Measurements from ENCODE around the gene BCAS3.

Gene BCAS3

GRCh38 chr17:61201211-61201610 is 523.6 kb downstream of the BCAS3 start:
- Histone ChIP-seq H3K36me3 (ENCODE audit: control insufficient read depth, insufficient read depth, low read length) (no peaks in the 10 kb centered on the region), H3K9me3 (ENCODE audit: control insufficient read depth, low read length) (no peaks in the 10 kb centered on the region), H3K4me1 (ENCODE audit: control insufficient read depth, insufficient read depth, low read length, poor library complexity, severe bottlenecking) (peaks cover 15% of the 10 kb centered on the region), H3K27ac (ENCODE audit: low read depth, low read length, severe bottlenecking) (peak overlapping the region; percentile 65), H3K4me3 (ENCODE audit: extremely low read depth, insufficient read depth, low read length, poor library complexity, severe bottlenecking) (no peak overlapping the region)
- WGBS, 2 experiments (ENCODE audit: insufficient coverage in 2 of 2): 92 to 100% methylated on average over 2 of the region's 3 CpGs

GRCh38 chr17:61202564-61202963 is 524.9 kb downstream of the BCAS3 start:
- Histone ChIP-seq H3K4me1 (ENCODE audit: control insufficient read depth, insufficient read depth, low read length, poor library complexity, severe bottlenecking) (peaks cover 15% of the 10 kb centered on the region), H3K4me3 (ENCODE audit: extremely low read depth, insufficient read depth, low read length, poor library complexity, severe bottlenecking) (no peak overlapping the region), H3K9me3 (ENCODE audit: control insufficient read depth, low read length) (no peaks in the 10 kb centered on the region), H3K36me3 (ENCODE audit: control insufficient read depth, insufficient read depth, low read length) (no peaks in the 10 kb centered on the region), H3K27ac (ENCODE audit: low read depth, low read length, severe bottlenecking) (no peak overlapping the region)
- WGBS, 2 experiments (ENCODE audit: insufficient coverage in 2 of 2): 100% methylated on average over 1 of the region's 2 CpGs; no CpG with 5 or more reads in 1 of the 2 experiments

GRCh38 chr17:61203671-61204131 is 526.0 kb downstream of the BCAS3 start:
- Histone ChIP-seq H3K36me3 (ENCODE audit: control insufficient read depth, insufficient read depth, low read length) (no peaks in the 10 kb centered on the region), H3K4me3 (ENCODE audit: extremely low read depth, insufficient read depth, low read length, poor library complexity, severe bottlenecking) (no peak overlapping the region), H3K4me1 (ENCODE audit: control insufficient read depth, insufficient read depth, low read length, poor library complexity, severe bottlenecking) (peaks cover 22% of the 10 kb centered on the region), H3K27ac (ENCODE audit: low read depth, low read length, severe bottlenecking) (no peak overlapping the region), H3K9me3 (ENCODE audit: control insufficient read depth, low read length) (no peaks in the 10 kb centered on the region)
- 60 to 68% methylated on average over 6 to 7 of the region's 7 CpGs for WGBS, 2 experiments (ENCODE audit: insufficient coverage in 2 of 2)

- 86 to 96% methylated on average over 4 to 5 of the region's 5 CpGs for WGBS, 2 experiments (ENCODE audit: insufficient coverage in 2 of 2)
- Histone ChIP-seq H3K27ac (ENCODE audit: low read depth, low read length, severe bottlenecking) (no peak overlapping the region), H3K4me1 (ENCODE audit: control insufficient read depth, insufficient read depth, low read length, poor library complexity, severe bottlenecking) (peaks cover 27% of the 10 kb centered on the region), H3K36me3 (ENCODE audit: control insufficient read depth, insufficient read depth, low read length) (no peaks in the 10 kb centered on the region), H3K4me3 (ENCODE audit: extremely low read depth, insufficient read depth, low read length, poor library complexity, severe bottlenecking) (no peak overlapping the region), H3K9me3 (ENCODE audit: control insufficient read depth, low read length) (no peaks in the 10 kb centered on the region)
These were observed 526.8 kb downstream of the BCAS3 start for GRCh38 chr17:61204456-61204855.

- WGBS, 2 experiments (ENCODE audit: insufficient coverage in 2 of 2): 88 to 100% methylated on average over 2 of the region's 3 CpGs
- H3K4me1 ChIP-seq (ENCODE audit: control insufficient read depth, insufficient read depth, low read length, poor library complexity, severe bottlenecking): peaks cover 20% of the 10 kb centered on the region
- H3K9me3 ChIP-seq (ENCODE audit: control insufficient read depth, low read length): no peaks in the 10 kb centered on the region
These were observed 527.8 kb downstream of the BCAS3 start for GRCh38 chr17:61205401-61205800.

GRCh38 chr17:61205931-61206330 is 528.3 kb downstream of the BCAS3 start:
- Histone ChIP-seq H3K4me1 (ENCODE audit: control insufficient read depth, insufficient read depth, low read length, poor library complexity, severe bottlenecking) (peaks cover 14% of the 10 kb centered on the region), H3K4me3 (ENCODE audit: extremely low read depth, insufficient read depth, low read length, poor library complexity, severe bottlenecking) (no peak overlapping the region), H3K36me3 (ENCODE audit: control insufficient read depth, insufficient read depth, low read length) (no peaks in the 10 kb centered on the region), H3K9me3 (ENCODE audit: control insufficient read depth, low read length) (no peaks in the 10 kb centered on the region), H3K27ac (ENCODE audit: low read depth, low read length, severe bottlenecking) (no peak overlapping the region)
- WGBS, 2 experiments (ENCODE audit: insufficient coverage in 2 of 2): 92 to 100% methylated on average over 2 of the region's 4 CpGs

More at GRCh38 chr17:61205401-61205800, 527.8 kb downstream of the BCAS3 start:
- no peaks in the 10 kb centered on the region for H3K36me3 ChIP-seq (ENCODE audit: control insufficient read depth, insufficient read depth, low read length)
- H3K27ac ChIP-seq (ENCODE audit: low read depth, low read length, severe bottlenecking): no peak overlapping the region
- no peak overlapping the region for H3K4me3 ChIP-seq (ENCODE audit: extremely low read depth, insufficient read depth, low read length, poor library complexity, severe bottlenecking)

- WGBS, 2 experiments (ENCODE audit: insufficient coverage in 2 of 2): 80 to 90% methylated on average over 1 to 2 of the region's 5 CpGs
These were observed 529.3 kb downstream of the BCAS3 start for GRCh38 chr17:61206922-61207321.

GRCh38 chr17:61208301-61209105 is 530.9 kb downstream of the BCAS3 start:
- H3K4me3 ChIP-seq (ENCODE audit: extremely low read depth, insufficient read depth, low read length, poor library complexity, severe bottlenecking): no peak overlapping the region

More at GRCh38 chr17:61206922-61207321, 529.3 kb downstream of the BCAS3 start:
- H3K4me3 ChIP-seq (ENCODE audit: extremely low read depth, insufficient read depth, low read length, poor library complexity, severe bottlenecking): no peak overlapping the region
- no peaks in the 10 kb centered on the region for H3K36me3 ChIP-seq (ENCODE audit: control insufficient read depth, insufficient read depth, low read length)
- peaks cover 12% of the 10 kb centered on the region for H3K4me1 ChIP-seq (ENCODE audit: control insufficient read depth, insufficient read depth, low read length, poor library complexity, severe bottlenecking)
- no peak overlapping the region for H3K27ac ChIP-seq (ENCODE audit: low read depth, low read length, severe bottlenecking)
- no peaks in the 10 kb centered on the region for H3K9me3 ChIP-seq (ENCODE audit: control insufficient read depth, low read length)

GRCh38 chr17:61209106-61209439 is 531.4 kb downstream of the BCAS3 start:
- Histone ChIP-seq H3K9me3 (ENCODE audit: control insufficient read depth, low read length) (no peaks in the 10 kb centered on the region), H3K27ac (ENCODE audit: low read depth, low read length, severe bottlenecking) (peak overlapping the region; percentile 31), H3K4me3 (ENCODE audit: extremely low read depth, insufficient read depth, low read length, poor library complexity, severe bottlenecking) (no peak overlapping the region), H3K4me1 (ENCODE audit: control insufficient read depth, insufficient read depth, low read length, poor library complexity, severe bottlenecking) (peaks cover 12% of the 10 kb centered on the region), H3K36me3 (ENCODE audit: control insufficient read depth, insufficient read depth, low read length) (no peaks in the 10 kb centered on the region)
- 87 to 100% methylated on average over 2 of the region's 4 CpGs for WGBS, 2 experiments (ENCODE audit: insufficient coverage in 2 of 2)

More at GRCh38 chr17:61208301-61209105, 530.9 kb downstream of the BCAS3 start:
- 79 to 96% methylated on average over 5 to 6 of the region's 6 CpGs for WGBS, 2 experiments (ENCODE audit: insufficient coverage in 2 of 2)
- no peaks in the 10 kb centered on the region for H3K9me3 ChIP-seq (ENCODE audit: control insufficient read depth, low read length)
- H3K36me3 ChIP-seq (ENCODE audit: control insufficient read depth, insufficient read depth, low read length): no peaks in the 10 kb centered on the region
- peaks cover 12% of the 10 kb centered on the region for H3K4me1 ChIP-seq (ENCODE audit: control insufficient read depth, insufficient read depth, low read length, poor library complexity, severe bottlenecking)
- H3K27ac ChIP-seq (ENCODE audit: low read depth, low read length, severe bottlenecking): peak overlapping the region; percentile 31

GRCh38 chr17:61209525-61209924 is 531.9 kb downstream of the BCAS3 start:
- WGBS, 2 experiments (ENCODE audit: insufficient coverage in 2 of 2): 69 to 75% methylated on average over 5 to 6 of the region's 6 CpGs
- H3K4me1 ChIP-seq (ENCODE audit: control insufficient read depth, insufficient read depth, low read length, poor library complexity, severe bottlenecking): peaks cover 12% of the 10 kb centered on the region
- peak overlapping the region; percentile 31 for H3K27ac ChIP-seq (ENCODE audit: low read depth, low read length, severe bottlenecking)
- no peaks in the 10 kb centered on the region for H3K9me3 ChIP-seq (ENCODE audit: control insufficient read depth, low read length)
- H3K36me3 ChIP-seq (ENCODE audit: control insufficient read depth, insufficient read depth, low read length): no peaks in the 10 kb centered on the region
- no peak overlapping the region for H3K4me3 ChIP-seq (ENCODE audit: extremely low read depth, insufficient read depth, low read length, poor library complexity, severe bottlenecking)

GRCh38 chr17:61211236-61211635 is 533.6 kb downstream of the BCAS3 start:
- H3K9me3 ChIP-seq (ENCODE audit: control insufficient read depth, low read length): no peaks in the 10 kb centered on the region
- no peak overlapping the region for H3K27ac ChIP-seq (ENCODE audit: low read depth, low read length, severe bottlenecking)
- no peaks in the 10 kb centered on the region for H3K36me3 ChIP-seq (ENCODE audit: control insufficient read depth, insufficient read depth, low read length)
- no peak overlapping the region for H3K4me3 ChIP-seq (ENCODE audit: extremely low read depth, insufficient read depth, low read length, poor library complexity, severe bottlenecking)
- 80% methylated on average over 1 of the region's 1 CpG; no CpG with 5 or more reads in 1 of the 2 experiments for WGBS, 2 experiments (ENCODE audit: insufficient coverage in 2 of 2)
- peaks cover 12% of the 10 kb centered on the region for H3K4me1 ChIP-seq (ENCODE audit: control insufficient read depth, insufficient read depth, low read length, poor library complexity, severe bottlenecking)

All from mesodermal cell (in vitro differentiated cells).